ENCODE measurements around the gene ISCU.

The ISCU gene

DNA sequence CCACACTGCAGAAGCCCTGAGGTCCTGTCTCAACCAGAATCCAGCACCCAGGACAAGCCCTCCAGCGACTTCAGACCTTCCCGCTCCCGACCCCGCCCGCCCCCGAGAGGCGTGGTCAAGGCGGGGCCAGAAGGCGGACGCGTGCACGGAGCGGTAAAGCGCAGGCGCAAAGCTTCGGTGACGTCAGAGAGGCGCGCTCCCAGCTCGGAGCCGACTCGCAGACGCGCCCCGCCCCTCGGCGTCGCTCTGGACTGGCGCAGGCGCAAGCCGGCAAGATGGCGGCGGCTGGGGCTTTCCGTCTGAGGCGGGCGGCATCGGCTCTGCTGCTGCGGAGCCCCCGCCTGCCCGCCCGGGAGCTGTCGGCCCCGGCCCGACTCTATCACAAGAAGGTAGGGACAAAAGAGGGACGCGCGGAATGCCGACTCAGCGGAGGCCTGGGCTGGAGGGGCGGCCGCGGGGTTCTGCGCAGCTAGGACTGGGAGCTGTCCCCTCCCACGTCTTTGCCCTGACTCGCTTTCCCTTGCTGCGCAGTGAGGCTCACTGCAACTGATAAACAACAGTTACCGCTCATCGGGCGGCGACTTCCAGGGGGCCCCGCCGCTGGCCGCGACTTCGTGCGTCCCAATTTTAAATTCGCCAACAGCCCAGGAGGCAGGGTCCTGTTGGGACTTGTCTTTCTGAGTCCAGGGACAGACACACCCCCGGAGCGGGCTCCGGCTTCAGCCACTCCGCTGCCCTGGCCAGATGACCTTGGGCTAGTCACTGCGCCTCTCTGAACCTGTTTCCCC is at the start of gene ISCU:
TSS of gene ISCU (plus strand) at position 249 of the 788 bp plus-strand sequence. CDS start at position 276, 27 bp downstream.
- DNase-seq (ENCODE audit: low read depth in 2 of 2), result peak; percentile 98

DNA sequence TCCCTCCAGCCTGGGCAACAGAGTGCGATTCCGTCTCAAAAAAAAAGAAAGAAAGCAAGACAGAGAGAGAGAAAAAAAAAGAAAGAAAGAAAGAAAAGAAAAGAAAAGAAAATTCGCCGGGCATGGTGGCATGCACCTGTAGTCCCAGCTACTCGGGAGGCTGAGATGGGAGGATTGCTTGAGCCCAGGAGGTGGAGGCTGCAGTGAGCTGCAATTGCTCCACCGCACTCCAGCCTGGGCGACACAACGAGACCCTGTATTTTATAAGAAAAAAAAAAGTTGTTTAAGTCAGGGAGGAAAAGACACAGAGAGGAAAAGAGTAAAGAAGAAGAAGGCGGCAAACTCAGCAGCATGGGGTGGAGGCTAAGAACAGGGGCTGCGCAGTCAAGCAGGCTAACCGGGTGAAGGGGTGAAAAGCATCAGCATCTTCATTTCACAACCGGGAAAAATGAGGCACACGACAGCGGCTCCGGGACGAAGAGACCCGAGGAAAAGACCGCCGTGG is 47.9 kb upstream of the ISCU start:
- no peak for DNase-seq (ENCODE audit: low read depth in 2 of 2)

DNA sequence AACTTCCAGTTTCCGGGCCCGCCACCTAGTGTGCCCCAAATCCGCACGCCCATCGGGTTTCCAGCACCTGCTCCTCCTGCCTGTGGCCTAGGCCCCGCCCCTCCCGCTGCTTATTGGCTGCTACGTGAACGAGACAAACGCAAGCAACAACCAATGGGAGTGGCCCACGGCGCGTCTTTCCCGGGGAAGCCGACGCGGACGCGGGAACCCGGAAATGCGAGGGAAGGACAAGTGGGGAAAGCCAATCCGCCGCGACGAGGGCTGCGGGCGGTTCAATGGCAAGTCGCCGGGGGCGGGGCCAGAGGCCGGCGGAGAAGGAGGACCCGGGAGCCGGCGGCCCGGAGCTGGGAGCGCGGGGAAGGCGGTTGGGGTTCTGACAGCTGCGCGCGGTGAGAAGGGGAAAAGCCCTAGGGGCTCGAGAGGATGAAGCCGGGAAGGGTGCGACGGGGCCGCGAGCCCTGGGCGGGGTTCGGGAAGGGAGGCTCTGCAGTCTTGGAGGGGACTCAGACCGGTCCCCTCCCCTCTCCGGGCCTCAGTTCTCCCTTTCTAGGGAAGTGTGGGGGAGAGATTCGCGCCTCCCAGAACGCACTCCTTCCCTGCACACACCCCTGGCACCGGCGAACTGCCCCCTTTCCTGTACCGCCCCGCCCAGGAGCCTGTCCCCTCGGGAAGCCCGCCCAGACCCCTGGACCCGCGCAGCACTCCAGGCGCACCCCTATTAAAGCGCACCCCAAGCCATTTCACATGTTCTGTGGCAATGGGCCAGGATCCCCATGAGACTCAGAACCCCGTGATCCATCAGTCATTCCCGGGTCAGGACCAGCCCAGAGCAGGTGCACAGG is 47.2 kb upstream of the ISCU start, which contains the start of gene FICD:
TSS of gene FICD (plus strand) at position 305 of the 842 bp plus-strand sequence. CDS start 1,696 bp downstream, outside the sequence.
- DNase-seq (ENCODE audit: low read depth in 2 of 2), result peak; percentile 98

DNA sequence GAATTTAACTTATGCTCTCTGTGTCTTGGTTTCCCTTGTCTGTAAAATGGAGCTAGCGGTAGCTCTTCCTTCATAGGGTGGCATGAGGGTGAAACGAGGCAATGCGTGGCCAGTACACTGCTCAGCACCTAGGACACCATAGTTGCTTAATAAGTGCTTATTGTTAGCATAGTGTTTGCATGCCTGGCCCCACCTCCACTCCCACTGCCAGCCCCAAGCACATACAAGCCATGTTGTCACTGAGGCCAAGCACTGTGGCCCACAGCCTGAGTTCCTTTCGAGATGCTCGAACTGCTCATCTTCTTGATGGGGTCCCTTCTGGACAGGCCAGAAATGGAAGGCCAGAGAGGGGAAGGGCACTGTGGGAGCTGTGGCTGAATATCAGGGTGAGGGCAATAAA is 46.5 kb upstream of the ISCU start:
- no peak for DNase-seq (ENCODE audit: low read depth in 2 of 2)

DNA sequence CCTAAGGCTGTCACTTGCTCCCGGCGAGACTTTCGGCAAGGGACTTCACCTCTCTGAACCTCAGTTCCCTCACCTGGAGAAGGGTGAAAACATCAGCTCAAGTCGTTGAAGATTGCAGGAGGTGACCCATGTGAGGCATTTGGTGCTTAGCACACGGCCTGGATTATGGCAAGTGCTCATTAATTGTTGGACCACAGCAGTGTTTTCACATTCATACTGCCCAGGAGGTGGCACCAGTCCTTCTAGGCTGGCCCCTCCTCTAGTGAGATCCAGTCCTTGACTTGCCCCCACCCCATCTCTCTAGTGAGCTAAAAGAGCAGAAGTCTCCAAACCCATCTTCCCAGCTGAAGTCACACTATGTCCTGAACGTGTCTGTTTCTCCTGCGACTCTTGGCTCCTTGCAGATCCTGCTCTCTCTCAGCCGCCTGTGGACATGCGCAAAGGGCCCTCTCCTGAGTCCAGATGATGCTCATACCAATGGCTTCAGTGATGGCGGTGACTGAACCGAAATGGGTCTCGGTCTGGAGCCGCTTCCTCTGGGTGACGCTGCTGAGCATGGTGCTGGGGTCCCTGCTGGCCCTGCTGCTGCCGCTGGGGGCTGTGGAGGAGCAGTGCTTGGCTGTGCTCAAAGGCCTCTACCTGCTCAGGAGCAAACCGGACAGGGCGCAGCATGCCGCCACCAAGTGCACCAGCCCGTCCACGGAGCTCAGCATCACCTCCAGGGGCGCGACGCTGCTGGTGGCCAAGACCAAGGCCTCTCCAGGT is 45.7 kb upstream of the ISCU start:
- DNase-seq (ENCODE audit: low read depth in 2 of 2), result no peak

DNA sequence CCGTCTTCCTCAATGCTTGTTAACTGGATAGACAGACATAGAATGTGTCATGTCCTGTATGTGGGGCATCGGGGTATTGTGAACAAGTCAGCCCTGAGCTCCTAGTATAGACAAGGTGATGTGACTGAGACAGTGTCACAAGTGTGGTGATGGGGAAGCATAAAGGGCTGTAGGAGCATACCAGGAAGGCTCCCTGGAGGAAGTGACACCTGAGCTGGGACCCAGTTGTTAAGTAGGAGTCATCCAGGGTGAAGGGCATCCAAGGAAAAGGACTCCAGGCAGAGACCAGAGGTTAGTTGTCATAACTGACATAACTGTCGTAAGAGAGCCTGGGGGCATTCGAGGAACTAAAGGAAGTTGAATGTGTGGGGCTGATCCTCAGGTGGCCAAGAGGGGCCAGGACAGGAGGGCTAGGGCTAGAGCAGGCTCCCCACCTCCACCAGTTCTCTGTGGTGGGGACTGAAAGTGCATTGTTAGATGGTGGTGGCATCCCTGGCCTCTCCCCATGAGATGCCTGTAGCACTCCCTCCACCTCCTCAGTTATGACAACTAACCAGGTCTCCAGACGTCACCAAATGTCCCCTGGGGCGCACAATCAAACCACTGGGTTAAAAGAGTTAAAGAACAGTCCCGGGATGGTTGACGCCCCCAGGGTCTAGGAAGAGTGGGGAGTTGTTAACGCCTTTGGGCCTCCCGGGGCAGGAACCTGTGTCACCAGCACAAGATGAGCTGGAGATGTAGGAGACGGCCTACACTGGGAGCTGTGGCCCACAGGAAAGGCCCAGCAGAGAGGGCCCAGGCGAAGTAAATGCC is 44.9 kb upstream of the ISCU start:
- no peak for DNase-seq (ENCODE audit: low read depth in 2 of 2)

DNA sequence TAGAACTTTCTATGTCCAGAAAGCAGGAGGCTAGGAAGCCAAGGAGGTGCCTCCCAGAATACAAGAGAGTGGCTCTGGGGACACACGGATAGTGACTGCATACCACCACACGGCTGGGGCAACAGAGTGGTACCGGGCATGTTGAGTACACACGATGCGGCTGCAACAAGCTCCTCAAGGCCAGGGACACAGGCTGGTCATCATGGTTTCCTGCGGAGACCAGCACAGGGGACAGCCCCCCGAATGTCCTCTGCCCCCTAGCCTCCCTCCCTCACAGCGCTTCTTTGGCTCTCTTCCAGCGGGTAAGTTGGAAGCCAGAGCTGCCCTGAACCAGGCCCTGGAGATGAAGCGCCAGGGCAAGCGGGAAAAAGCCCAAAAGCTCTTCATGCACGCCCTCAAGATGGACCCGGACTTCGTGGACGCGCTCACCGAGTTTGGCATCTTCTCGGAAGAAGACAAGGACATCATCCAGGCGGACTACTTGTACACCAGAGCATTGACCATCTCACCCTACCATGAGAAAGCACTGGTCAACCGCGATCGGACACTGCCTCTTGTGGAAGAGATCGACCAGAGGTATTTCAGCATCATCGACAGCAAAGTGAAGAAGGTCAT is 44.2 kb upstream of the ISCU start:
- no peak for DNase-seq (ENCODE audit: low read depth in 2 of 2)

DNA sequence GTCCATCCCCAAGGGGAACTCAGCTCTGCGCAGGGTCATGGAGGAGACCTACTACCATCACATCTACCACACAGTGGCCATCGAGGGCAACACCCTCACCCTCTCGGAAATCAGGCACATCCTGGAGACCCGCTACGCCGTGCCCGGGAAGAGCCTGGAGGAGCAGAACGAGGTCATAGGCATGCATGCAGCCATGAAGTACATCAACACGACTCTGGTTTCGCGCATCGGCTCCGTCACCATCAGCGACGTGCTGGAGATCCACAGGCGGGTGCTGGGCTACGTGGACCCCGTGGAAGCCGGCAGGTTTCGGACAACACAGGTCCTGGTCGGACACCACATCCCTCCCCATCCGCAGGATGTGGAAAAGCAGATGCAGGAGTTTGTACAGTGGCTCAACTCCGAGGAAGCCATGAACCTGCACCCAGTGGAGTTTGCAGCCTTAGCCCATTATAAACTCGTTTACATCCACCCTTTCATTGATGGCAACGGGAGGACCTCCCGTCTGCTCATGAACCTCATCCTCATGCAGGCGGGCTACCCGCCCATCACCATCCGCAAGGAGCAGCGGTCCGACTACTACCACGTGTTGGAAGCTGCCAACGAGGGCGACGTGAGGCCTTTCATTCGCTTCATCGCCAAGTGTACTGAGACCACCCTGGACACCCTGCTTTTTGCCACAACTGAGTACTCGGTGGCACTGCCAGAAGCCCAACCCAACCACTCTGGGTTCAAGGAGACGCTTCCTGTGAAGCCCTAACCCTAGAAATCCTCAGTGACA is 43.5 kb upstream of the ISCU start:
- DNase-seq (ENCODE audit: low read depth in 2 of 2), result no peak

DNA sequence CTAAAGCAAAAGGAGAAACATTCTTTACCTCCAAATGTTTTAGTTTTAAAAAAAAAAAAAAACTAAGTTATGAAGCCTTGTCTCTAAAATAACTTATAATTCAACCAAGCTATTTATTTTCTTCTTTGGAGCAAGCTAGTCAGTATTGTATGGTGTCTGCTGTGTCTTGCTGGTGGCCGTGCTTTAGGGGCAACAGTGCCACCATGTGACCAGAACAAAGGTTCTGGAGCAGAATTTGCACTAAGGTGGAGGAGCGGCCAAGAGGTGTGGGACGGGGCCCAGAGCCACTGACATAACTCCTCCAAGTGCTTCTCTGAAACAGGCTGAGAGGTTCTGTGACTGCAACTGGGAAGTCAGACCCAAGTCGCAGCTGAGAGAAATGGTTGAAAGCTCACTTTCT is 42.8 kb upstream of the ISCU start:
- no peak for DNase-seq (ENCODE audit: low read depth in 2 of 2)

DNA sequence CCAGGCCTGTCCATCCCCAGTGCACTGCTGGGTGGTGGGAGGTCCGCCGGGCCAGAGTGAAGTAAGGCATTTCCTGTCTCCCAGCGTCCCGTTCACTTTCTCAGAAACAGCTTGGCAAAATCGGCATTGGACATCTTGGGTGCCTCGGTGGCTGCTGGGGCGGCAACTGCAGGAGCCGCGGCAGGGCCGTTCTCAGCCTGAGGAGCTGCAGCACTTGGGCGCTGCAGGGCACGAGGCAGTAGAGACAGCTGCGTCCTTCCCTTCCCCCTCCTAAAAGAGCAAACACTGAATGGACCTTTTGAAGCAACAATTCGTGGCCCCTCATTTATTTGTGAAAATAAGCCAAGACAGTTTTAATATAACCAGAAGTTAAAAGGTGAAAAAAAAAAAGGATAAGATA is 39.0 kb upstream of the ISCU start:
- DNase-seq (ENCODE audit: low read depth in 2 of 2), result no peak

DNA sequence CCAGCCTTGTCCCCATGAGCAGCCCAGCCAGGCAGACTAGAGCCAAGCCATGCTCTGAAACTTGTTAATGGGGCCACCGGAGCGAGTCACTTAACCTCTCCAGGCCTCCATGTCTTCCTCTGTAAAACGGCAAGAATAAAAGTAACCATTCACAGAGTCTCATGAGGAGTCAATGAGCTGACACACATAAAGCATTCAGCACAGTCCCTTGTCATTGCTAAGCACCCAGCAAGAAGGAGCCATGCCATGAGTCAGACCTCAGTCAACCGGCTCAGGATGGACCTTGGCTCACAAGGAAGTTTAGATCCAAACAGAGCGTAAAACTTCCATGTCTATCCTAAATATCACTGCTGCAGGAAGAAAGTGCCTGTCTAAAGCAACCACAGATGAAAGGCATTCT is 36.7 kb upstream of the ISCU start:
- DNase-seq (ENCODE audit: low read depth in 2 of 2), result no peak

DNA sequence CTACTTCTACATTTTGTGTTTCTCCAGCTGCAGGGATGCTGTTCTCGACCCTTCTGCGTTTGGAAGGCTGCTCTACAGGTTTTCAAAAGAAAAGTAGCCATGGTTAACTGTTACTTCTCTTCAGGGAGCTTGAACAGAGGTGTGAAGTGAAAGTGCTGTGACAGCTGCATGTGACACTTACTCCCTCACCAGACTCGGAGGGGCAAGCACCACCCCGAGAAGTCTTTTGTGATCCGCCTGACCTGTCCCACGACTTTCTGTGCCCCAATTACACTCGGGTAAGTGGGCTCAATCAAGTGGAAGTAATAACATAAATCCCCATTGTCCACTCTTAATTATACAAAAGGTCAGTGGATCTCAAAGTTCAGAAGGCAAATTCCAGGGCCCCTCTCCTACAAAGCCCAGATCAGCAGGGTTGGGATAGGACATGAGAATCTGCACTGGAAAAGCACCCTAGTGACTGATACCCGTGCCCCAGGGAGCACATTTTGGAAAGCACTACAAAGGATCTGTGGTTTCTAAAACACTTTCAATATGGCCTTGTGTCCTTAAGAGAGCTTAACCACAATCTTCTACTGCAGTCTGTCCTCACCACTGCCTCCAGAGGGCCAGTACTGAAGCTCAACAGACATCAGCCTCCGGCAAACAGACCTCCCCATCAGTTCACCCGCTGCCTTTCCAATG is 35.8 kb upstream of the ISCU start:
- no peak for DNase-seq (ENCODE audit: low read depth in 2 of 2)

DNA sequence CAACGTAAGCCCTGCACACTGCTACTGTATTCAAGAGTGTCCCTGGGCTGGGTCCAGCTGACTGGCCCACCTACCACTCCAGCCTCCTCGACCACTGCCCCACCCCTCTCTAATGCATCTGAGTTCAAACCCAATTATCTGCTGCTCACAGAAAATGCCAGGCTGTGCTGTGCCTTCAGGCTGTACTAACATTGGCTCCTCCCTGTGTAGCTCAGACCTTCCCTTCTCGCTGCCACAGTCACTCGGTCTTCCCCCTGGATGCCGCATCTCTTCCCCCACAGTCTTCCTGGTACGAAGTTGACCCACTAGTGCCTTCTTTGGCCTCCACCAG is 35.3 kb upstream of the ISCU start:
- DNase-seq (ENCODE audit: low read depth in 2 of 2), result no peak

DNA sequence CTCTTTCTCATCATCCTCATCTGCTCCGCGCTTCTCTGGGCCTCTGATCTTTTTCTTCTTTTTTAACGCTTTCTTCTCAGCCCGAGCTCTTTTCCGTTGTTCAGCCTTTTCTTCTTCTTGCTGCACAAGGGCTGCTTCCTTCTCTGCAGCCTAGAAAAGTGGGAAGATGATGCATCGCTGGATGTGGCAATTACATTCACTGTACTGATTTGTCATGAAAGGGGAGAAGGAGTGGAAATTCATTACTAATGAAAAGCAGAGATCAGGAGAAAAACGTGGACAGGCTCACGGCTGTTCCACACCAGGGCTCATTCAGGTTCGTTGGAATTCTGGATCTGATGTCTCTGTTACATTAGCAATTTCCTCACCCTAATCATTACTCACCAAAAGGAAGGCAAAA is 32.2 kb upstream of the ISCU start:
- DNase-seq (ENCODE audit: low read depth in 2 of 2), result no peak

DNA sequence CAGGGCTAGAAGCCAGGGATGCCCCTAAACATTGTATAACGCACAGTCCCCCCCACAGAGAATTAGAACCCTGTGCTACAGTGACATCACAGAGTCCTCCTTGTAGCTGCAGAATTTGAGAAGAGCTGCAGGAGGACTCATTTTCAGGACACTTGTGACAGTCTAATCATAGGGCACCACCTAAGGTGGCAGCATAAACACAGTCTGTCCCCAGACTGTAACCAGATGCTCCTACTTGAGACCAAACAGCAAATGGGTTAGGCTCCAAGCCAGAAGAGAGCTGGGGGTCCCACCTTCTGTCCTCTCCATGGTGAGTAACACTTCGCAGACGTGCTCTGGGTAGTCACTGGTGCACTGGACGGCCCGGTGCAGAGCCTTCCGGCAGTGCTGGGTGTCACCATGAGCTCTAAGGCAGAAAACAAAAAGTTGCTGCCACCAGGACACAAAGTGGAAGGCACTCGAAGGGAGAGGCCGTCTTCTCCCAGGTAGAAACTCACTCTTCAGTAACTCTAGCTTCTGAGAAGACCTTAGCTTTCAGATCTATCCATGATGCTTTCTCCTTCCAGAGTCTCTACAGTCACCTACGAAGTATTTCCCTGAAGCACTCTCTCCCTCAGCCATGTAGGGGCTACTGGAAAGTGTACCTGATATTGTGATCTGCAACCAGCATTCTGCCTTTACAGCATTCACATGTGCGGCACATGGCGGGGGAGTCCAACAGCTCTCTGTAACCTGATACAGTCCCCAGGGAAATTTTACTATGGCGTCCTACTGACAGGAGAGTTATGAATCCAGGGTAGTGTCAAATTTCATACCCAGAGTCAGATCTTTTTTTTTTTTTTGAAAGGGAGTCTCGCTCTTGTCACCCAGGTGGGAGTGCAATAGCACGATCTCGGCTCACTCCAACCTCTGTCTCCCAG is 30.2 kb upstream of the ISCU start:
- no peak for DNase-seq (ENCODE audit: low read depth in 2 of 2)

DNA sequence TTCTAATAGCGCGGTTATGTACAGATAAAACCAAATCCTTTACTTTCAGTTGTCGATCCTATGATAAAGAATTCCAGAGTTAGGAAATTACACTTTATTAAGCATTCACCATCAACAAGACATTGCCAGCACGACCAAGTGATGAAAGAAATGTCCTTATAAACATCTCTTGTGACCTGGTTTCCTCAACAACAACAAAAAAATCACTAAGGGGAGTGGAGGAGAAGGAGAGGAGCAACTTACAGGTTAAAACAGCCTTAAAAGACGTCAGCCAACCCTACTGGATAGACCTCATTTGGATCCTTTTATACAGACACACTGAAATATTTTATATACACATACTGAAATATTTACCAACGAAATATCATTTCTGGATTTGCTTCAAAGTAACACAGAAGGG is 24.2 kb upstream of the ISCU start:
- DNase-seq (ENCODE audit: low read depth in 2 of 2), result no peak

DNA sequence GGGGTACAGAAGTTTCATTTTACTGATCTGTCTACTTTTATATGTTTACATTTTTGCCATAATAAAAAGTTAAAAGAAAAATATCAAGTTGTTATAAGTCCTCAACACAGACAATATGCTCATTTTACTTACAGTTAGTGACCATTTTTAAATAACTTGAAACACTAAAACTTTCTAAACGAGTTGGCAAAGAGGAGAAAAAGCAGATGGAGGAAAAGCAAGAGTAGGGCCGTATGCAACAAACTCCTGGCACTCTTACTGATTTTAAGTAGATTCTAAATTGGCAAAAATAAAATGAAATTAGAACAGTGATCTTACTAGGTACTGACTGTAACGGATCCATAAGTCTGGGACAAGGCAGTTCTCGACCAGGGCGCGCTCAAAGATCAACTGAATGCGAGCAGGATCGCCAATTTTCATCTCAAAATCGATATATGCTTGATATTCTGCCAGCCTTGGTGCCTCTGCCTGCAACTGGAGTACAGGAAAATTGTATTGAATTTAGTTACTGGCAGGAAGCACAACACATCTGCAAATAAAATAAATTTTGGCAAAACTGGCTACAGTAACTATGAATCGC is 23.7 kb upstream of the ISCU start:
- DNase-seq (ENCODE audit: low read depth in 2 of 2), result no peak

DNA sequence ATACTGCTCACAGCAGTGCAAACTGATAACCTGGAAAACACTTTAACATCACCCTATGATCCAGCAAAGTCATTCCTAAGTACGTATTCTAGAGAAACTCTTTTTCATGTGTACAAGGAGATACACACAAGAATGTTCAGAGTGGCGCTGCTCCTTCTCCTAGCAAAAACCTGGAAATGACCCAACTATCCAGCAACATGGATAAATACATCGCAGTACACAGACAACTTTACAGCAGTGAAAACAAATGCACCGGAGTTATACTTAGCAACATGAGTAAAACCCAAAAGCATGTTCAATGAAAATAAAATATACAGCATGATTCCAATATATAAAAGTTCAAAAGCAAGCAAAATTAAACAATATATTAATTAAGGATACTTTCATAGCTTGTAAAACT is 20.1 kb upstream of the ISCU start:
- no peak for DNase-seq (ENCODE audit: low read depth in 2 of 2)

Data from stimulated activated CD8-positive, alpha-beta memory T cell treated with anti-CD3 and anti-CD28 coated beads, Interleukin-2, amount 100 ng/mL, for 1 hour (primary cell).